Measurements from ENCODE around the gene PFKFB2.

Gene PFKFB2

DNA sequence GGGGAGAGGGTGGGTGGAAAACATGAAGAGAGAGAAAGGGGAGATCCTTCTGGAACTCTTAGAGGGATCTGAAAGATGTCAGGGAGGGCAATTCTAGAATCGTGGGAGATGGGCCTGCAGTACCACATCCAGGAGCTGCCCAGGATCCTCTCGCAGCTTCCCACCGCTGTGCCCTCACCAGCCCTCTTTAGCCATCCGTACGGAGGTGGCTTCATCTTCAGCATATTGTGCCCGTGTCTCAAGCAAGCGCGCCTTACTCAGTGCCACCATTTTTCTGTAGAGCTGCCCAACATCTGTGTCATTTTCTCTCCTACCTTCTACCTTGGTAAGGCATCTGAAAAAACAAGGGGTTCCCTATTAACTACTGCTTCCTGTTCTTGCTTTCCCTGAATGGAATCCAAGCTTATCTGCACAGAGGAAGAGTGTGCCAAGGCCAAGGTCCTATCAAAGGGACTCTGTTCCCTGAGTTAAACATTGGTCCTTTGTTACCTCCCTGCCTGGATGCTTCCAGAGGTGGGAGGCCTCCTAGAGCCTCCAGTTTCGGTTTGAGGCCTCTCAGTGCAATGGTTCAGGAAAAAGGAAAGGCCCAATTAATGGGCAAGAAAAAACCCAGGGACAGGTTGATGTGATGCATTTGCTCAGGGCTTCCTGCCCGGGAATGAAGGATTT is 43.8 kb upstream of the PFKFB2 start:
- no peak overlapping the region for H3K27ac Mint-ChIP-seq
- peaks cover 6% of the 10 kb centered on the region for H3K27me3 Mint-ChIP-seq (ENCODE audit: low read depth)
- H3K4me3 Mint-ChIP-seq, result no peak overlapping the region
- H3K36me3 Mint-ChIP-seq (ENCODE audit: low read depth), result no peaks in the 10 kb centered on the region
- TF ChIP-seq, protein P1, sequence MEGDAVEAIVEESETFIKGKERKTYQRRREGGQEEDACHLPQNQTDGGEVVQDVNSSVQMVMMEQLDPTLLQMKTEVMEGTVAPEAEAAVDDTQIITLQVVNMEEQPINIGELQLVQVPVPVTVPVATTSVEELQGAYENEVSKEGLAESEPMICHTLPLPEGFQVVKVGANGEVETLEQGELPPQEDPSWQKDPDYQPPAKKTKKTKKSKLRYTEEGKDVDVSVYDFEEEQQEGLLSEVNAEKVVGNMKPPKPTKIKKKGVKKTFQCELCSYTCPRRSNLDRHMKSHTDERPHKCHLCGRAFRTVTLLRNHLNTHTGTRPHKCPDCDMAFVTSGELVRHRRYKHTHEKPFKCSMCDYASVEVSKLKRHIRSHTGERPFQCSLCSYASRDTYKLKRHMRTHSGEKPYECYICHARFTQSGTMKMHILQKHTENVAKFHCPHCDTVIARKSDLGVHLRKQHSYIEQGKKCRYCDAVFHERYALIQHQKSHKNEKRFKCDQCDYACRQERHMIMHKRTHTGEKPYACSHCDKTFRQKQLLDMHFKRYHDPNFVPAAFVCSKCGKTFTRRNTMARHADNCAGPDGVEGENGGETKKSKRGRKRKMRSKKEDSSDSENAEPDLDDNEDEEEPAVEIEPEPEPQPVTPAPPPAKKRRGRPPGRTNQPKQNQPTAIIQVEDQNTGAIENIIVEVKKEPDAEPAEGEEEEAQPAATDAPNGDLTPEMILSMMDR (IDR thresholded peaks at IDR 0.05; ENCODE audit: unreplicated experiment in 3 of 3), result no peak
- peaks cover 22% of the 10 kb centered on the region for H3K4me1 Mint-ChIP-seq
- peaks cover 4% of the 10 kb centered on the region for H3K9me3 Mint-ChIP-seq

DNA sequence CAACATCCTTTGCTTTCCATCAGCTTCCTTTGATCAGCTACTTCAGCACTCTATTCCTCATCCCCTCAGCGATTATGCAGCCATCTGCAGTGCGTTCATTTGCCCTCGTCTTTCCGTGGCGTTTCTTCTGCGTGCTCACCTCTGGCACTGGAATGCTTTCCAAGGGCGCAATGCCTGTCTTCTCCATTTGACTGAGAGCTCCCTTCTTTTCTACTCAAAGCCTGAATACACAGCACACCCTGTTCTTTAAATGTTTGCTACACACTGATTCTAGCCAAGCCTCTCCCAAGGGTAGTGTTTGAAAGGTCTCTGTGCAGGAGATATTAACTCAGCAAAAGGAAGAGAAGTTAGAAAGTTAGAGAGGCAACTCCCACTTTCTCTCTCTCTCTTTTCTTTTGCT is 43.1 kb upstream of the PFKFB2 start:
- TF ChIP-seq, protein P1 (IDR thresholded peaks at IDR 0.05; ENCODE audit: unreplicated experiment in 3 of 3), result no peak
- no peaks in the 10 kb centered on the region for H3K36me3 Mint-ChIP-seq (ENCODE audit: low read depth)
- H3K4me1 Mint-ChIP-seq, result peaks cover 20% of the 10 kb centered on the region
- H3K27ac Mint-ChIP-seq, result no peak overlapping the region
- peaks cover 4% of the 10 kb centered on the region for H3K9me3 Mint-ChIP-seq
- H3K4me3 Mint-ChIP-seq, result no peak overlapping the region
- peaks cover 6% of the 10 kb centered on the region for H3K27me3 Mint-ChIP-seq (ENCODE audit: low read depth)

DNA sequence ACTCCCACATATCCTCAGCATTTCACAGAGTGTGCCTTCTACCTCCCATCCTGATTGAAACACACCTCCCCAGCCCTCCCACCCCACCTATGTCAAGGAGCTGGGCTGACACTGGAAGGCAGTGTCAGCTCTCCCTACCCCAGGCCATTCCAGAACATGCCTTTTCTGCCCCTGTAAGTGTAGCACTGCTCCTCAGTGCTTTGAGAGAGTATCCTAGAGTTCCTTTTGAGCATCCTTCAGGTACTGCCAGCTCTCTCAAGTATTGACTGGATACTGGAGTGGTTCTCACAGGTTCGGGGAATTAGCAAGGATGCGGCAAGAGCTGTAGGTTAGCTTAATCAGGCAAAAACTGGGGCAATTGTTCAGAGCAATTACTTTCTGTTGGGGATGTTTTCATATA is 42.3 kb upstream of the PFKFB2 start:
- TF ChIP-seq, protein P1 (IDR thresholded peaks at IDR 0.05; ENCODE audit: unreplicated experiment in 3 of 3), result no peak
- H3K9me3 Mint-ChIP-seq, result peaks cover 4% of the 10 kb centered on the region
- no peaks in the 10 kb centered on the region for H3K36me3 Mint-ChIP-seq (ENCODE audit: low read depth)
- H3K4me1 Mint-ChIP-seq, result peaks cover 16% of the 10 kb centered on the region
- peaks cover 12% of the 10 kb centered on the region for H3K27me3 Mint-ChIP-seq (ENCODE audit: low read depth)
- no peak overlapping the region for H3K4me3 Mint-ChIP-seq
- H3K27ac Mint-ChIP-seq, result no peak overlapping the region

DNA sequence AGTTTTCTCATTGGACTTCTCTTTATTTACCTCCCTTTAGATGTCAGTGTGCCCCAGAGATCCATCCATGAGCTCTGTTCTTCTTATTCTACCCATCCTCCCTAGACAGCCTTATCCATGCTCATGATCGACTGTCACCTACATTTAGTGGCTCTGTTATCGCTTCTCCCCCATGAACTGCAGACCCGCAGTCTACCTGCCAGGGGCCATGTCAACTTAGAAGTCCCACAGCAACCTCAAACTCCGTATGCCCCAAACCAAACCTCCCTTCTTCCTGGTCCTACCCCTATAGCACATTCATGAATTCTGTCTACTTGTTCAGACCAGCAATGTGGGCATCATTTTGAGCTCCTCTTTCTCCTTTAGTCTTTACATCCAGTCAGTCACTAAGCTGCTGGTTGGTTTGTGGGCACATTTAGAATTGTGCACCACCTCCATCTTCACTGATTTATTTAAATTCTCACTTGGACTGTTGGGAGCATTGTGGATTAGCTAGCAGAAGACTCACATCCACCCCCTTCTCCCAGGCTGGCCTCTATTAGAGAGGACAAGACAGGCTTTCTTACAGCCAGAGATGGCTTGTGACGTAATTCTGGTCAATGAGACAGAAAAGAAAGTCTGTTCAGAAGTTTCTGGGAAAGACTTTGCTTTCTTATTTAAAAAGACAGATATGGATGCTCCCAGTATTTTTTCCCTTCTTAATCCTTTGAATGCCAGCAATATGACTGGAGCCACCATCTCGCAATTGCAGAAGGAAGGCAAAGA is 39.6 kb upstream of the PFKFB2 start:
- no peaks in the 10 kb centered on the region for H3K4me1 Mint-ChIP-seq
- H3K36me3 Mint-ChIP-seq (ENCODE audit: low read depth), result no peaks in the 10 kb centered on the region
- no peak overlapping the region for H3K27ac Mint-ChIP-seq
- TF ChIP-seq, protein P1 (IDR thresholded peaks at IDR 0.05; ENCODE audit: unreplicated experiment in 3 of 3), result no peak
- H3K9me3 Mint-ChIP-seq, result no peaks in the 10 kb centered on the region
- H3K27me3 Mint-ChIP-seq (ENCODE audit: low read depth), result peaks cover 19% of the 10 kb centered on the region
- no peak overlapping the region for H3K4me3 Mint-ChIP-seq

DNA sequence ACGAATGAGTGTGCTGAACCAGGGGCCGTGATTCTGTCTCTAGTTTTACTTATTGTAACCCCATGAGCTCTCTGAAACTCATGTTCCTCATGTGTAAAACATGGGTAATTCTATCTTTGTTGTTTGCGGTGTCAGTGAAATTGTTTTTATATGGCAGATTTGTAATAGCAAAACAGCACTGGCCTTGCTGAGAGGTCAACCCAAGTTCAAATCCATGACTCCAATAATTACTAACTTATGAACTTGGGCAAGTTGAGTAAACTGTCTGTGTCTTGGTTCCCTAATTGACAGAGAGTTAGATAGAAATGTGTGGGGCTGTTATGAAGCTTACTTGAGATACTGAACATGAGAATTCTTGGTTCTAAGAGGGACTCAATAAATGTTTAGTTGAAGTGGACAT is 38.3 kb upstream of the PFKFB2 start:
- no peaks in the 10 kb centered on the region for H3K4me1 Mint-ChIP-seq
- H3K4me3 Mint-ChIP-seq, result no peak overlapping the region

More for the DNA sequence above, 38.3 kb upstream of the PFKFB2 start:
- no peak overlapping the region for H3K27ac Mint-ChIP-seq
- TF ChIP-seq, protein P1 (IDR thresholded peaks at IDR 0.05; ENCODE audit: unreplicated experiment in 3 of 3), result no peak
- H3K9me3 Mint-ChIP-seq, result no peaks in the 10 kb centered on the region
- H3K36me3 Mint-ChIP-seq (ENCODE audit: low read depth), result no peaks in the 10 kb centered on the region
- peaks cover 19% of the 10 kb centered on the region for H3K27me3 Mint-ChIP-seq (ENCODE audit: low read depth)

Measured in nephron (organoid).